Neutrophil (primary cell): Measurements from ENCODE around the gene PLCL1.

Experiments
- H3K27ac ChIP-seq: fragments of 200-600 bp; sonication (generic); 2 replicates; pipeline ENCODE4 v1.5.1; 2016; ENCODE audit warnings: mild to moderate bottlenecking, moderate library complexity
- H3K27me3 ChIP-seq: fragments of 200-600 bp; sonication (generic); 2 replicates; pipeline ENCODE4 v1.6.0; 2016; ENCODE audit warnings: mild to moderate bottlenecking
- H3K36me3 ChIP-seq: fragments of 200-600 bp; sonication (generic); 2 replicates; pipeline ENCODE4 v1.5.1; 2017
- H3K4me1 ChIP-seq, 2 experiments: fragments of 200-600 bp in 1 of 2; sonication (generic) in 1 of 2; 1 replicate in 1 of 2; 2 replicates in 1 of 2; pipeline versions ENCODE4 v1.5.1 to v1.6.1; 2013 to 2016; ENCODE audit warnings: low read depth in 1 of 2, low read length in 1 of 2, mild to moderate bottlenecking in 1 of 2, moderate library complexity in 1 of 2; ENCODE audit not compliant: control insufficient read depth in 1 of 2, insufficient read depth in 1 of 2
- H3K4me3 ChIP-seq, 2 experiments: fragments of 200-600 bp in 1 of 2; sonication (generic) in 1 of 2; 1 replicate in 1 of 2; 2 replicates in 1 of 2; pipeline ENCODE4 v1.5.1; 2013 to 2016; ENCODE audit warnings: low read depth in 1 of 2, low read length in 1 of 2, mild to moderate bottlenecking in 1 of 2, moderate library complexity in 1 of 2
- H3K9me3 ChIP-seq: fragments of 200-600 bp; sonication (generic); 2 replicates; pipeline ENCODE4 v1.5.1; 2016
- CTCF ChIP-seq: fragments of 200-600 bp; sonication (generic); IDR thresholded peaks from 2 replicates; pipeline ENCODE4 v1.5.1; 2016; ENCODE audit warnings: antibody characterized with exemption

PLCL1 gene

GRCh38 chr2:197804758-197805714 lies 643 bp downstream of the PLCL1 start:
- Histone ChIP-seq H3K27me3 (peaks cover 90% of the 10 kb centered on the region), H3K4me3 (peak overlapping the region; percentile 46 to 65), H3K27ac (peak overlapping the region; percentile 9), H3K4me1 (peaks cover 14 to 33% of the 10 kb centered on the region in 2 experiments), H3K9me3 (no peaks in the 10 kb centered on the region), H3K36me3 (no peaks in the 10 kb centered on the region)
- no peak for TF ChIP-seq CTCF

- Histone ChIP-seq H3K27me3 (peaks cover 81% of the 10 kb centered on the region), H3K36me3 (no peaks in the 10 kb centered on the region), H3K27ac (no peak overlapping the region), H3K4me1 (peaks cover 14 to 33% of the 10 kb centered on the region in 2 experiments), H3K4me3 (peak overlapping the region; percentile 46 to 65), H3K9me3 (no peaks in the 10 kb centered on the region)
- TF ChIP-seq CTCF, result no peak
Measured at GRCh38 chr2:197805715-197806633, 1.6 kb downstream of the PLCL1 start.

GRCh38 chr2:197809064-197809463 lies 4.7 kb downstream of the PLCL1 start:
- peaks cover 10 to 28% of the 10 kb centered on the region in 2 experiments for H3K4me1 ChIP-seq
- H3K27ac ChIP-seq, result no peak overlapping the region
- TF ChIP-seq CTCF, result no peak
- H3K36me3 ChIP-seq, result no peaks in the 10 kb centered on the region
- H3K4me3 ChIP-seq, result no peak overlapping the region
- H3K27me3 ChIP-seq, result peaks cover 50% of the 10 kb centered on the region
- no peaks in the 10 kb centered on the region for H3K9me3 ChIP-seq

GRCh38 chr2:197810016-197810415 lies 5.6 kb downstream of the PLCL1 start:
- Histone ChIP-seq H3K27me3 (peaks cover 41% of the 10 kb centered on the region), H3K4me1 (peaks cover 8 to 19% of the 10 kb centered on the region in 2 experiments), H3K27ac (no peak overlapping the region), H3K36me3 (no peaks in the 10 kb centered on the region), H3K4me3 (no peak overlapping the region), H3K9me3 (no peaks in the 10 kb centered on the region)
- TF ChIP-seq CTCF, result no peak

GRCh38 chr2:197810491-197810890 lies 6.1 kb downstream of the PLCL1 start:
- H3K4me3 ChIP-seq, result no peak overlapping the region
- no peak overlapping the region for H3K27ac ChIP-seq
- H3K27me3 ChIP-seq, result peaks cover 36% of the 10 kb centered on the region
- no peaks in the 10 kb centered on the region for H3K9me3 ChIP-seq
- no peaks in the 10 kb centered on the region for H3K36me3 ChIP-seq
- no peak for TF ChIP-seq CTCF
- peaks cover 3 to 14% of the 10 kb centered on the region in 2 experiments for H3K4me1 ChIP-seq
